Measurements from ENCODE around the gene ZFAND3. TPM values are rescaled to one million over a fixed set of nuclear protein-coding genes. Genes with fewer than 3 reads are reported as not detected.

The ZFAND3 gene
- total RNA-seq, 1 donor from 2014 or later: 31.2 TPM

- no peak for DNase-seq (ENCODE audit: extremely low spot score in 2 of 2)
- no peaks in the 10 kb centered on the region for H3K36me3 ChIP-seq
- no peaks in the 10 kb centered on the region for H3K27me3 ChIP-seq
- intact Hi-C loops (cut with DNase I): loop anchor here (10.0 kb wide), 1 partner anchor 218 kb away; no protein-coding TSS in a partner anchor
- no peaks in the 10 kb centered on the region for H3K4me1 ChIP-seq
- no peak overlapping the region for H3K27ac ChIP-seq
- peaks cover 5% of the 10 kb centered on the region for H3K9me3 ChIP-seq
- TF ChIP-seq POLR2AphosphoS5 (IDR thresholded peaks at IDR 0.05; ENCODE audit: insufficient read depth in 1 of 2, low read depth in 1 of 2) (no peak), POLR2A (IDR thresholded peaks at IDR 0.05) (no peak), CTCF (IDR thresholded peaks at IDR 0.05) (peak in 1 of 3 experiments; percentile 29)
- no peak overlapping the region for H3K4me3 ChIP-seq
Measured at GRCh38 chr6:38012573-38012972, 193.0 kb downstream of the ZFAND3 start.

GRCh38 chr6:38015341-38015740, 195.8 kb downstream of the ZFAND3 start:
- H3K9me3 ChIP-seq: peaks cover 5% of the 10 kb centered on the region
- no peak overlapping the region for H3K4me3 ChIP-seq
- intact Hi-C loops (cut with DNase I): loop anchor here (10.0 kb wide), 1 partner anchor 221 kb away; no protein-coding TSS in a partner anchor
- H3K27me3 ChIP-seq: no peaks in the 10 kb centered on the region
- H3K36me3 ChIP-seq: no peaks in the 10 kb centered on the region
- H3K27ac ChIP-seq: no peak overlapping the region
- peaks cover 8% of the 10 kb centered on the region for H3K4me1 ChIP-seq
- TF ChIP-seq CTCF (IDR thresholded peaks at IDR 0.05): no peak
- TF ChIP-seq POLR2AphosphoS5 (IDR thresholded peaks at IDR 0.05; ENCODE audit: insufficient read depth in 1 of 2, low read depth in 1 of 2): no peak
- TF ChIP-seq POLR2A (IDR thresholded peaks at IDR 0.05): no peak
- DNase-seq (ENCODE audit: extremely low spot score in 2 of 2): no peak

- no peak for TF ChIP-seq POLR2A (IDR thresholded peaks at IDR 0.05)
- no peak for TF ChIP-seq CTCF (IDR thresholded peaks at IDR 0.05)
- TF ChIP-seq POLR2AphosphoS5 (IDR thresholded peaks at IDR 0.05; ENCODE audit: insufficient read depth in 1 of 2, low read depth in 1 of 2): no peak
- Histone ChIP-seq H3K36me3 (no peaks in the 10 kb centered on the region), H3K27me3 (no peaks in the 10 kb centered on the region), H3K4me1 (peaks cover 15% of the 10 kb centered on the region), H3K9me3 (no peaks in the 10 kb centered on the region), H3K4me3 (no peak overlapping the region), H3K27ac (no peak overlapping the region)
- DNase-seq (ENCODE audit: extremely low spot score in 2 of 2): no peak
- intact Hi-C loops (cut with DNase I): loop anchor here (10.0 kb wide), 1 partner anchor 222 kb away; no protein-coding TSS in a partner anchor
Measured at GRCh38 chr6:38016824-38017223, 197.3 kb downstream of the ZFAND3 start.

GRCh38 chr6:38018755-38019165, 199.2 kb downstream of the ZFAND3 start:
- H3K4me3 ChIP-seq: no peak overlapping the region
- no peak for DNase-seq (ENCODE audit: extremely low spot score in 2 of 2)
- H3K27me3 ChIP-seq: no peaks in the 10 kb centered on the region
- TF ChIP-seq POLR2AphosphoS5 (IDR thresholded peaks at IDR 0.05; ENCODE audit: insufficient read depth in 1 of 2, low read depth in 1 of 2) (no peak), POLR2A (IDR thresholded peaks at IDR 0.05) (no peak), CTCF (IDR thresholded peaks at IDR 0.05) (no peak)
- H3K27ac ChIP-seq: no peak overlapping the region
- intact Hi-C loops (cut with DNase I): loop anchor here (10.0 kb wide), 1 partner anchor 224 kb away; no protein-coding TSS in a partner anchor
- peaks cover 15% of the 10 kb centered on the region for H3K4me1 ChIP-seq
- H3K36me3 ChIP-seq: no peaks in the 10 kb centered on the region
- no peaks in the 10 kb centered on the region for H3K9me3 ChIP-seq

- no peak for DNase-seq (ENCODE audit: extremely low spot score in 2 of 2)
- Histone ChIP-seq H3K9me3 (no peaks in the 10 kb centered on the region), H3K4me1 (peaks cover 15% of the 10 kb centered on the region), H3K4me3 (no peak overlapping the region), H3K27me3 (no peaks in the 10 kb centered on the region), H3K27ac (no peak overlapping the region), H3K36me3 (no peaks in the 10 kb centered on the region)
- intact Hi-C loops (cut with DNase I): no loop called here
- TF ChIP-seq POLR2A (IDR thresholded peaks at IDR 0.05): no peak
- no peak for TF ChIP-seq POLR2AphosphoS5 (IDR thresholded peaks at IDR 0.05; ENCODE audit: insufficient read depth in 1 of 2, low read depth in 1 of 2)
- TF ChIP-seq CTCF (IDR thresholded peaks at IDR 0.05): no peak
Measured at GRCh38 chr6:38020593-38020992, 201.1 kb downstream of the ZFAND3 start.
